Choroid plexus epithelial cell (primary cell): ENCODE data around the gene EPB41L5.

Experiments
- DNase-seq: peaks from one replicate; pipeline ENCODE4 v3.0.0-alpha.2; 2010; ENCODE audit warnings: low read depth
- H3K4me3 ChIP-seq: 2 replicates; pipeline ENCODE4 v1.5.1; 2011; ENCODE audit warnings: low read depth, mild to moderate bottlenecking, control low read depth, low read length, moderate library complexity
- TF ChIP-seq, protein P1 (sequence below): conservative IDR thresholded peaks from 2 replicates; pipeline ENCODE4 v1.5.1; 2011; ENCODE audit warnings: low read depth, mild to moderate bottlenecking, control low read depth, inconsistent platforms, low read length, moderate library complexity

EPB41L5 gene

GRCh38 chr2:120094795-120095194 is 81.9 kb downstream of the EPB41L5 start:
- no peak overlapping the region for H3K4me3 ChIP-seq
- TF ChIP-seq, protein P1, sequence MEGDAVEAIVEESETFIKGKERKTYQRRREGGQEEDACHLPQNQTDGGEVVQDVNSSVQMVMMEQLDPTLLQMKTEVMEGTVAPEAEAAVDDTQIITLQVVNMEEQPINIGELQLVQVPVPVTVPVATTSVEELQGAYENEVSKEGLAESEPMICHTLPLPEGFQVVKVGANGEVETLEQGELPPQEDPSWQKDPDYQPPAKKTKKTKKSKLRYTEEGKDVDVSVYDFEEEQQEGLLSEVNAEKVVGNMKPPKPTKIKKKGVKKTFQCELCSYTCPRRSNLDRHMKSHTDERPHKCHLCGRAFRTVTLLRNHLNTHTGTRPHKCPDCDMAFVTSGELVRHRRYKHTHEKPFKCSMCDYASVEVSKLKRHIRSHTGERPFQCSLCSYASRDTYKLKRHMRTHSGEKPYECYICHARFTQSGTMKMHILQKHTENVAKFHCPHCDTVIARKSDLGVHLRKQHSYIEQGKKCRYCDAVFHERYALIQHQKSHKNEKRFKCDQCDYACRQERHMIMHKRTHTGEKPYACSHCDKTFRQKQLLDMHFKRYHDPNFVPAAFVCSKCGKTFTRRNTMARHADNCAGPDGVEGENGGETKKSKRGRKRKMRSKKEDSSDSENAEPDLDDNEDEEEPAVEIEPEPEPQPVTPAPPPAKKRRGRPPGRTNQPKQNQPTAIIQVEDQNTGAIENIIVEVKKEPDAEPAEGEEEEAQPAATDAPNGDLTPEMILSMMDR: no peak
- no peak for DNase-seq

- no peak overlapping the region for H3K4me3 ChIP-seq
- no peak for DNase-seq
- TF ChIP-seq, protein P1: no peak
Observed at GRCh38 chr2:120100627-120101026, 87.8 kb downstream of the EPB41L5 start.

DNA sequence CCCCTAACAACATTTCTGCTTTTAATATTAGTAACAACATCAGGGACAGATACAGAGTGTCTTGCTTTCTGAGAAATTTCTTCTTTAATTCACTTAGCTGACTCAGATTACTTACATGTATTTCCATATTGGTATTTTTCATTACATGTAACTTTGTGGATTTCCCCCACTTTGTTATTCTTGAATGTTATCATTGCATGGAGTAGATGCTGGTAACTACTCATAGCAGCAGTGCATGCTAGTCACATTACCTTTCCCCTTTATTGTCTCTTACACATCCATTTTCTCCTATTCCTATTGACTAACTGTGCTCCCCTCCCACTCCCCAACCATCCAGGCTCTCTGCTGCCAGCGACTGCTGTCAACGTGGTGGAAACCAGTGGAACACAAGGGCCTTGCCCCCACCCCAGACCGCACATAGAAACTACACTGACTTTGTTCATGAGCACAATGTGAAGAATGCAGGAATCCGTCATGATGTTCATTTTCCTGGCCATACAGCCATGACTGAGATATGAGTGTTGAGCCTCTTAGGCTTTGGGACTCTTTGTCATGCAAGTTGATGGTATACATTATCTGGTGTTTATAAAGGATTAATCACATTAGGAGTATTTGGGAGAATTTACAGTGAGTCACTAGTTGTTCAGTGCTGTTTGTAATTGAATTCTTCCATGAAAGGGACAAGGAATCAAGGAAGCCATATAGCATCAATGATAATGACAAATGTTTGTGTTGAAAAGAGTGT is 91.0 kb downstream of the EPB41L5 start:
- no peak overlapping the region for H3K4me3 ChIP-seq
- TF ChIP-seq, protein P1: no peak
- peak; percentile 84 for DNase-seq

DNA sequence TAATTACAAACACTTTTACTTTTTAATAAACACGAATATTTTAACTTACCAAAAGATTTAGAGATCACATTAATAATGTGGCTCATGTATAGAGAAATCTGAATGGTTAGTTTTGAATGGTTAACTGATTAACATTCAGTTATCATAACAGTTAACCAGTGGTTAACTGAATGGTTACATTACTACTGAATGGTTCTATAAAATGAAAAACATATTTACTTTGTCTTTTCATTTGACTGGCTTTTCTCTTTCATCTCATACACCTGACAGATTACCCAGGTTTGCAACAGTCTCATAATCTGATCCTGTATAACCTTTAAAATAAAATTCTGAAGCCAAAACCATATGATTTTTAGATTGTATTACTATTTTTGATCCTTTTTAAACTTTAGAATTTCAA is 91.9 kb downstream of the EPB41L5 start:
- H3K4me3 ChIP-seq: no peak overlapping the region
- TF ChIP-seq, protein P1: no peak
- DNase-seq: no peak

GRCh38 chr2:120105360-120105759 is 92.5 kb downstream of the EPB41L5 start:
- TF ChIP-seq, protein P1: no peak
- peak; percentile 5 for DNase-seq

DNA sequence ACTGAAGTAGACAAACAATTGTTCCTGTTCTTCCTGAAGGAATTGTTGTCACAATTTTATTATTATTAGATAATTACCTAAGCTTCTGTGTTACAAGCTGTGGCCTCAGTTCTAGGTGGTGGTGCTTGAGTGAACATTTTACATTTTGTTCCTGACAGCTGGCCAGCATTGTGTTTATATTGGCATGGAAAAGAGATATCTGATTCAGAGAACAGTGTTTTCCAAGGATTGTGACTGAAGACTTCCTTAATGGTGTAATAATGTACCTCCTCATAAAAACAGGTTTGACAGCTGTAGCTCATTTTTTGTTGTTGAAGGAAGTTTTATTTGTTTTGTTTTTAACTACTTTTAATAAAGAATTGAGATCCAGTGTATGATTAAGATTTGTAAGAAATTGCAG is 95.2 kb downstream of the EPB41L5 start:
- peak; percentile 85 for DNase-seq
- H3K4me3 ChIP-seq: no peak overlapping the region
- TF ChIP-seq, protein P1: no peak

More at GRCh38 chr2:120105360-120105759, 92.5 kb downstream of the EPB41L5 start:
- H3K4me3 ChIP-seq: no peak overlapping the region

DNA sequence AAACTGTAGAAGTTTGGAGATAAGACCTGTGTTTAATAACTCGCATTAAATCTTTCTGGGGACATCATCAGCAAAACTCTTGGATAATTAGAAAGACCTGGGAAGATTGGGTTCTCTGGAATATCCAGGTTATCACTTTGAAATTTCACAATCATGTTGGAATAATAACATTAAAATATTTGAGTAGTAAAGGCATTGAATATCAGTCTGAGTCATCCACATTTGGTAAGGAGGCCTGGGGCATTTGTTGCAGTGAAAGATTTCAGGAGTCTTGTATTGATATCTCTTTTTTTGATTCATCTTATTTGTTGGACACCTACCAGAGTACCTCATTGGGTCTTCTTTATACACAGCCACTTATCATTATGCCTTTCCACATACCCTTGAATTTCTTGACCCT is 95.9 kb downstream of the EPB41L5 start:
- no peak overlapping the region for H3K4me3 ChIP-seq
- DNase-seq: peak; percentile 43
- TF ChIP-seq, protein P1: no peak
